Smooth muscle cell (in vitro differentiated cells): ENCODE results near the gene TRIM71. TPM values are rescaled to one million over a fixed set of nuclear protein-coding genes. Genes with fewer than 3 reads are reported as not detected.
"Not testable (repeated sequence)": the region's sequence is repeated elsewhere in the genome, so short reads cannot be mapped to it uniquely, and the experiment has no call there.

Source experiments
- DNase-seq: peaks from one replicate; lab custom pipeline; 2025; ENCODE audit not compliant: unreplicated experiment; lab: John Stamatoyannopoulos, UW
- H2AFZ ChIP-seq: fragments of 200-600 bp; sonication (generic); 2 replicates; pipeline ENCODE4 v1.6.0; 2016; ENCODE audit warnings: antibody characterized with exemption, low read depth, mild to moderate bottlenecking
- H3F3A ChIP-seq: fragments of 200-600 bp; sonication (generic); 2 replicates; pipeline ENCODE4 v1.6.0; 2017; ENCODE audit warnings: antibody characterized with exemption, low read depth
- H3K27ac ChIP-seq: fragments of 200-600 bp; sonication (generic); 2 replicates; pipeline ENCODE4 v1.5.1; 2016; ENCODE audit warnings: low read depth, mild to moderate bottlenecking
- H3K27me3 ChIP-seq: fragments of 200-600 bp; sonication (generic); 2 replicates; pipeline ENCODE4 v1.6.1; 2016; ENCODE audit warnings: low read depth, mild to moderate bottlenecking
- H3K36me3 ChIP-seq: fragments of 200-600 bp; sonication (generic); 2 replicates; pipeline ENCODE4 v1.5.1; 2016; ENCODE audit warnings: low read depth
- H3K4me1 ChIP-seq: fragments of 200-600 bp; sonication (generic); 2 replicates; pipeline ENCODE4 v1.5.1; 2016; ENCODE audit warnings: low read depth
- H3K4me2 ChIP-seq: fragments of 200-600 bp; sonication (generic); 2 replicates; pipeline ENCODE4 v1.6.0; 2016; ENCODE audit warnings: mild to moderate bottlenecking
- H3K4me3 ChIP-seq: fragments of 200-600 bp; sonication (generic); 2 replicates; pipeline ENCODE4 v1.5.1; 2016; ENCODE audit warnings: mild to moderate bottlenecking
- H3K79me2 ChIP-seq: fragments of 200-600 bp; sonication (generic); 2 replicates; pipeline ENCODE4 v1.6.0; 2016; ENCODE audit warnings: low read depth, mild to moderate bottlenecking
- H3K9ac ChIP-seq: fragments of 200-600 bp; sonication (generic); 2 replicates; pipeline ENCODE4 v1.6.0; 2016; ENCODE audit warnings: low read depth
- H3K9me3 ChIP-seq: fragments of 200-600 bp; sonication (generic); replicated peaks from 2 replicates; pipeline ENCODE4 v1.5.1; 2016; ENCODE audit warnings: low read depth
- H4K20me1 ChIP-seq: fragments of 200-600 bp; sonication (generic); 2 replicates; pipeline ENCODE4 v1.6.0; 2016; ENCODE audit warnings: low read depth
- CTCF ChIP-seq: fragments of 200-600 bp; sonication (generic); IDR thresholded peaks from 2 replicates; pipeline ENCODE4 v1.5.1; 2017; ENCODE audit warnings: borderline replicate concordance, mild to moderate bottlenecking, antibody characterized with exemption; ENCODE audit not compliant: insufficient read depth, poor library complexity, severe bottlenecking
- WGBS: methylation state at CpG from one replicate; pipeline ENCODE4 v1.1.7; 2016; ENCODE audit warnings: low lambda C conversion rate; 5-methylcytosine and 5-hydroxymethylcytosine counted together
- polyA plus RNA-seq: library from polyadenylated mRNA; unstranded; fragments of >200 nt; fragmentation: Nextera tagmentation; extraction: Ambion mirVana; gene quantifications from 2 replicates; pipeline ENCODE4 v1.2.1, GENCODE V29; 2016
- total RNA-seq: library from RNA; depleted of rRNA; stranded (reverse); fragments of >200 nt; gene quantifications from 2 replicates; pipeline ENCODE4 v1.2.3, GENCODE V29; 2014

The TRIM71 gene
- total and polyA plus RNA-seq, 2 experiments from 2014 or later: 0.19 to 1.1 TPM

- no peaks in the 10 kb centered on the region for H3K9me3 ChIP-seq
- H3K27me3 ChIP-seq: no peaks in the 10 kb centered on the region
- no peak for TF ChIP-seq CTCF
- H3F3A ChIP-seq: no peaks in the 10 kb centered on the region
- H2AFZ ChIP-seq: no peak overlapping the region
- WGBS: 22% methylated on average over 2 of the region's 2 CpGs
- no peaks in the 10 kb centered on the region for H4K20me1 ChIP-seq
- H3K36me3 ChIP-seq: no peaks in the 10 kb centered on the region
- no peak overlapping the region for H3K4me2 ChIP-seq
- no peak for DNase-seq
- H3K79me2 ChIP-seq: no peaks in the 10 kb centered on the region
- no peak overlapping the region for H3K9ac ChIP-seq
- no peaks in the 10 kb centered on the region for H3K4me1 ChIP-seq
- H3K27ac ChIP-seq: no peak overlapping the region
- H3K4me3 ChIP-seq: no peak overlapping the region
Measured at GRCh38 chr3:32937331-32937730, 119.5 kb downstream of the TRIM71 start.

GRCh38 chr3:32939531-32940284, 121.9 kb downstream of the TRIM71 start:
- H3K4me1 ChIP-seq, H3K9me3 ChIP-seq, H3F3A ChIP-seq, H3K9ac ChIP-seq, H3K36me3 ChIP-seq, H2AFZ ChIP-seq, H3K27ac ChIP-seq, H3K4me3 ChIP-seq, H4K20me1 ChIP-seq, H3K4me2 ChIP-seq, DNase-seq, H3K27me3 ChIP-seq, H3K79me2 ChIP-seq: not testable (repeated sequence)
- WGBS: 97% methylated on average over 38 of the region's 40 CpGs

- Histone ChIP-seq H3K9me3 (no peaks in the 10 kb centered on the region), H3K36me3 (no peaks in the 10 kb centered on the region), H3K4me2 (no peak overlapping the region), H3F3A (no peaks in the 10 kb centered on the region), H3K27ac (no peak overlapping the region), H3K79me2 (no peaks in the 10 kb centered on the region), H3K4me1 (no peaks in the 10 kb centered on the region), H3K4me3 (no peak overlapping the region), H4K20me1 (no peaks in the 10 kb centered on the region), H2AFZ (no peak overlapping the region), H3K9ac (no peak overlapping the region), H3K27me3 (no peaks in the 10 kb centered on the region)
- 73% methylated on average over 16 of the region's 16 CpGs for WGBS
- DNase-seq: no peak
- no peak for TF ChIP-seq CTCF
Measured at GRCh38 chr3:32940726-32941125, 122.9 kb downstream of the TRIM71 start.

GRCh38 chr3:32945136-32945535, 127.3 kb downstream of the TRIM71 start:
- H3K9me3 ChIP-seq: no peaks in the 10 kb centered on the region
- H3K9ac ChIP-seq: no peak overlapping the region
- H4K20me1 ChIP-seq: no peaks in the 10 kb centered on the region
- H3K36me3 ChIP-seq: no peaks in the 10 kb centered on the region
- no peak overlapping the region for H3K4me3 ChIP-seq
- no peaks in the 10 kb centered on the region for H3K4me1 ChIP-seq
- DNase-seq: no peak
- no peak overlapping the region for H3K4me2 ChIP-seq
- H3K79me2 ChIP-seq: no peaks in the 10 kb centered on the region
- peaks cover 1% of the 10 kb centered on the region for H3K27me3 ChIP-seq
- no peak overlapping the region for H3K27ac ChIP-seq
- 71% methylated on average over 3 of the region's 3 CpGs for WGBS
- H2AFZ ChIP-seq: no peak overlapping the region
- H3F3A ChIP-seq: no peaks in the 10 kb centered on the region
- TF ChIP-seq CTCF: no peak

DNA sequence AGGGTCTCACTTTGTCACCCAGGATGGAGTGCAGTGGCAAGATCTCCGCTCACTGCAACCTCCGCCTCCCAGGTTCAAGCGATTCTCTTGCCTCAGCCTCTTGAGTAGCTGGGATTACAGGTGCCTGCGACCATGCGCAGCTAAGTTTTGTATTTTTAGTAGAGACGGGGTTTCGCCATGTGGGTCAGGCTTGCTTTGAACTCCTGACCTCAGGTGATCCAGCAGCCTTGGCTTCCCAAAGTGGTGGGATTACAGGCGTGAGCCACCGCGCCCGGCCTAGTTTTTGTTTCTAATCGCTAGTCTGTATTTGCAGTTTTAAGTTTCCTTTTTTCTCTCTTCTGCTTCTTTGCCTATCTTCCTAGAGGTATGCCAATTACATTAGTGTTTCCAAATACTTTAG, 127.8 kb downstream of the TRIM71 start:
- H3K79me2 ChIP-seq, H3K4me1 ChIP-seq, H4K20me1 ChIP-seq, H3K9ac ChIP-seq, H3K4me3 ChIP-seq, H2AFZ ChIP-seq, DNase-seq, H3K27ac ChIP-seq, H3K36me3 ChIP-seq, H3F3A ChIP-seq, H3K27me3 ChIP-seq, H3K9me3 ChIP-seq, H3K4me2 ChIP-seq: not testable (repeated sequence)
- WGBS: 92% methylated on average over 12 of the region's 12 CpGs
